Measurements from ENCODE around the gene PARG.
"Not testable (repeated sequence)": the region's sequence is repeated elsewhere in the genome, so short reads cannot be mapped to it uniquely, and the experiment has no call there.

PARG gene

DNA sequence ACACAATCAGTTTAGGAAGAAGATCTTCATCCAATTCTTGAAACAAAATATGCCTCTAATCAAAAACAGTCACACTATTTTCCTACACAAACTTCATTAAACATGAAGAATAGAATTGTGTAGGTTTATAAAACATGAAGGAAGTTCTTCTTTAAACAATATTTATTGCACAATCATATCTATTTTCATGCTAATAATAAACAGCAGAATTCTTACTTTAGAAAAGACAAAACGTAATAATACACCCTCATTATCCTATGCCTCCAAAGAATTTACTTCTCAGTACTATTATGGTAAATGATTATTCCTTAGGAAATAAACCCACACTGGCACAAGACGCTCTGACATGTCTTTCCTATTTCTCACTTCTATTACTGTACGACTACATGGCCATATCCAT lies 41.4 kb downstream of the PARG start:
- not testable (repeated sequence) for DNase-seq

- not testable (repeated sequence) for DNase-seq
These were observed 41.8 kb downstream of the PARG start for GRCh38 chr10:49899999-49900398.

DNA sequence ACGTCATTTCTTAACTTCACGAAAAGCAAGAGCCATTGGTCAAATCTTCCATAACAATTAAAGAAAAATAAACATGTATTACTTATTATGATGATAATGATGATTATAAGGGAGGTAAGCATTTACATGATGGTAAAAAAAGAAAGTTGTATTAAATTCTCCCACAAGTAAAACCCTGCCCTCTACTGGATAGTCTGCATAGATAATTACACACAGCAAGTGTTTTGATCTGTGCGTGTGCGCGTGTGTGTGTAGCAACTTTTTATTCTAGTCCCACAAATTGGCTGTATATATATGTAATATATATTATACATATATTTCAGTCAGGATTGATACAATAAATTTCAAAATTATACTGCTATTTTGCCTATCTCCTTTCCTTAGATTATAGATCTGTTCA lies 51.8 kb downstream of the PARG start:
- DNase-seq = not testable (repeated sequence)

DNA sequence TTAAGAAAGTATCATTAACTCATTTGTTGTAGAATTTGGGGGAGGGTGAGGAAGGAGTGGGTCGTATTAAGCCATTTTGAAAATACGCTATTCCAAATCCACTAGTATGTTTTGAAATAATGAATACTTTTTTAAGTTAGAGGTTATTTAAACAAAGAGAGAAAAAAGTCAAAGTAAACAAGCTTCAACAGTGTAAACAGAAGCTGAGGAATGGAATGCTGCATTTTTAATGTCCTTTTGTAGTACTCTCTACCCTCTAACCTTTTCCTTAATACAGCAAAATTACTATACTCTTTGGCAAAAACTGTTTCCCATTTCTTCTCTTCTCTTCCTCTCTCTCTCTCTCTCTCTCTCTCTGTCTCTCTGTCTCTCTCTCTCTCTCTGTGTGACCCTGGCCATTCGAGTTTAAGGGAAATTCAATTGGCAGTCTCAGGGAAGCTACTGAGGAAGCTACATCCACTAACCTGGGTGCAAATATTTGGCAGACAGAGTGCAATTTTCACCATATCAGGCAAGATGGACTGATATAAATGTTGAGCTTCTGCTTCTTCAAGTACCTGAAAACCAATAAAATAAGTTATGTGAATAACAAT lies 57.0 kb downstream of the PARG start:
- not testable (repeated sequence) for DNase-seq

DNA sequence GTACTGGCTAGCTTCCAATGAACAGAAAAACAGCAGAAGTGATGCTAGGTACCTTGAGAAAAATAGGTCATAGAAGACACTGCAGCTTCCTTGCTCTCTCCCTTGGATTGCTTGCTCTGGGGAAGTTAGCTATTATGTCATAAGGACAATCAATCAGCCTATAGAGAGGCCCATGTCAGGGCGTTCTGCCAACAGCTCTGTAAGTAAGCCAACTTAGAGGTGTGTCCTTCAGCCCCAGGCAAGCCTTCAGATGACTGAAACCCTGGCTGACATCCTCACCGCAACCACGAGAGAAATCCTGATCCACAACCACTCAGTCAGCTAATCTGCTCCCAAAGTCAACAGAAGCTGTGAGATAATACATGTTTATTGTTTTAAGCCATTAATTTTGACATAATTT lies 58.0 kb downstream of the PARG start:
- not testable (repeated sequence) for DNase-seq

GRCh38 chr10:49882327-49882726 lies 59.5 kb downstream of the PARG start:
- not testable (repeated sequence) for DNase-seq

GRCh38 chr10:49872740-49873139 lies 69.1 kb downstream of the PARG start:
- not testable (repeated sequence) for DNase-seq

GRCh38 chr10:49871462-49871861 lies 70.4 kb downstream of the PARG start:
- not testable (repeated sequence) for DNase-seq

- not testable (repeated sequence) for DNase-seq
These were observed 81.9 kb downstream of the PARG start for GRCh38 chr10:49859933-49860332.

DNA sequence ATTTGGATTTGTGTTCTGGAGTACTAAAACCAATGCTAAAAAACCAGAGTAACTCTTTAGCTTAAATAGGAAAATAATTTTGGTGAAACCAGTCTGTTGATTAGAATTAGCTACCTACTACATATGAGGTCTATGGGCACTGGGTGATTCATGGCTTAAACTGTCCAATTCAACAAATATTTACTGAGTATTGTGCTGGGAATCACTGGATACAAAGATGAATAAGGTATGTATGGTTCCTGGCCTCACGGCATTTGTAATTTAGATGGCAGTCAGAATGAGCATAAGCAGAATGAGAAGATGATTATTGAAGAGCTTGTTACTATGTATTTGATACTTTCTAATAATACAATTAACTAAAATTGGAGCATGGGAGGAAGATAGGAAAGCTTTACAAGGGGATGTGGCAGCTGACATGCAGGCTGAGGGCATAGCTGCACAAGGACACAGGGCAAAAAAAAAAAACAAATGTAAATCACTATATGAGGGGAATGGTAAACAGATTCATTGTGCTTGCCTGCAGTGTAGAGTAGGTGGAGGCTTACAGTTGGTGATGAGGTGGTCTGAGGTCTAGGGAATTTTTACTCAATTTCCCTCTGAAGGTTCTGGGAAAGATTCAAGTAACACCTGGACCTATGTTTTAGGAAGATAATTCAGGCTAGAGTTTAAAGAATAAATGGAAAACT lies 83.0 kb downstream of the PARG start:
- DNase-seq = not testable (repeated sequence)

DNA sequence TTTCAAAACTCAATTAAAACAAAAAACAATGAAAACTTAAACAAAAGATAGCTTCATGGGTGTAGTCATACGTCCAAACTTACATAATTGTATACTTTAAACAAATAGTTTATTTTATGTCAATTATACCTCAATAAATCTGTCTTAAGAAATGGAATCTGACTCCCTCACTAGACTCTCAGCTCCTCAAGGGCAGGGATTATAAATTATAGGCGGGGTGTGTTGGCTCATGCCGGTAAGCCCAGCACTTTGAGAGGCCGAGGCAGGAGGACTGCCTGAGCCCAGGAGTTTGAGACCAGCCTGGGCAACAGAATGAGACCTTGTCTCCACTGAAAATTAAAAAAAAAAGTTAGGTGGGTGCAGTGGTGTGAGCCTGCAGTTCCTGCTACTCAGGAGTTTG lies 92.3 kb downstream of the PARG start:
- DNase-seq = not testable (repeated sequence)

- DNase-seq = no peak
These were observed 96.8 kb downstream of the PARG start for GRCh38 chr10:49844775-49845595.

DNA sequence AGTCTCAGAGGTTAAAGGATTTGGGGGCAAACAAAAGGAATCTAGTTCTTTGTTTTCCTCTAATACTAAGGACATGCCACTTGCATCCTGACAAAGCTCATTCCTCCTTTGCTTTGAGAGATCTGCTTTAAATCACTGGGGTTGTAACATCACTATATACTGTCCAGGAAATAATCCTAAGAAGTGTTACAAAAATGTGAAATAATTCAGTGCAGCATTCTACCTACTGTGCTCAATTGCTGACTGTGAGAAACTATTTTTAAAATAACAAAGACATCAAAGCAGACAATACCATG lies 99.5 kb downstream of the PARG start:
- not testable (repeated sequence) for DNase-seq

GRCh38 chr10:49841615-49842332 lies 100.1 kb downstream of the PARG start:
- no peak for DNase-seq

DNA sequence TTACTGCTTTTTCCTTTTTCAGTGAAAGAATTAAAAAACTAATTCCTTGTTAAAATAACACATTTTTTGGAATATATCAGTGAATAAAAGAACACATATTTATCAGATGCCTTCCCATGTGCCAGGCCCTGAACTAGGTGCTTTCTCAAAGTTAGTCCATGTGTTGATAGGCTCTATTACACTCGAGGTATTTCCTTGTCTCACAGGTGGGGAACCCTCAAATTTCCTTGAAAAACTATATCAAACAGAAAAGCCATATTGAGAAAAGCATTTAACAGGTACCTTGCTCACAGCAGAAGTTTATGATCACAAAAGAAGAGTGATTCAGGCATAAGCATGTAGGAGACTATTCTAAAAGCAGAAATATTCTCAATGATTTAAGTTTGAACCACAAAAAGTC lies 104.1 kb downstream of the PARG start:
- DNase-seq = no peak

GRCh38 chr10:49837051-49837478 lies 104.8 kb downstream of the PARG start:
- DNase-seq = no peak

- DNase-seq = no peak
These were observed 106.9 kb downstream of the PARG start for GRCh38 chr10:49834976-49835375.

GRCh38 chr10:49834201-49834600 lies 107.6 kb downstream of the PARG start:
- DNase-seq = no peak

GRCh38 chr10:49833168-49833567 lies 108.7 kb downstream of the PARG start:
- no peak for DNase-seq

GRCh38 chr10:49831352-49832035 lies 110.3 kb downstream of the PARG start:
- DNase-seq = no peak

GRCh38 chr10:49830846-49831245 lies 111.0 kb downstream of the PARG start:
- no peak for DNase-seq

DNA sequence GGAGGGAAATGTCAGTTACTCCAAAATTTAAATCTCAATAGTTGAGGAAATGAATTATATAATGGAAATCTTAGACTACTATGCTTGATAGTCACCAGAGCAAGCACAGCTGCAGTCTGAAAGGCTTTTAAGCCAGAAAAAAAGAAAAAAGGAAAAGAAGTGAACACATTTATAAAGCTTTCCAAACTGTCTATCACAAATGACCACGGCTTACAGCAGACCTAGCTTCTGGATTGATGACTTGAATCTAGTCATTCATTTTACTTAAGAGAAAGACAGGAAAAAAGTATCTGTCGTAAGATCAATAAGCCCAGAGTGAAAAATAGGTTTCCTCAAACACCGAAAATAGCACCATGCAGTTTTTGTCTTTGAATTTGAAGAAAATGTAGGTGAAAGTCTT lies 111.8 kb downstream of the PARG start:
- DNase-seq = no peak

GRCh38 chr10:49827297-49827696 lies 114.5 kb downstream of the PARG start:
- no peak for DNase-seq
